HG03439 (cell line): ENCODE measurements around the gene QPRT.
"Not testable (repeated sequence)": the region's sequence is repeated elsewhere in the genome, so short reads cannot be mapped to it uniquely, and the experiment has no call there.

Experiments used
- ATAC-seq: cut with Tn5 transposase; IDR thresholded peaks from one replicate; pipeline ENCODE4 v1.9.1; 2021; ENCODE audit warnings: mild to moderate bottlenecking, moderate library complexity; ENCODE audit not compliant: unreplicated experiment

Gene QPRT

DNA sequence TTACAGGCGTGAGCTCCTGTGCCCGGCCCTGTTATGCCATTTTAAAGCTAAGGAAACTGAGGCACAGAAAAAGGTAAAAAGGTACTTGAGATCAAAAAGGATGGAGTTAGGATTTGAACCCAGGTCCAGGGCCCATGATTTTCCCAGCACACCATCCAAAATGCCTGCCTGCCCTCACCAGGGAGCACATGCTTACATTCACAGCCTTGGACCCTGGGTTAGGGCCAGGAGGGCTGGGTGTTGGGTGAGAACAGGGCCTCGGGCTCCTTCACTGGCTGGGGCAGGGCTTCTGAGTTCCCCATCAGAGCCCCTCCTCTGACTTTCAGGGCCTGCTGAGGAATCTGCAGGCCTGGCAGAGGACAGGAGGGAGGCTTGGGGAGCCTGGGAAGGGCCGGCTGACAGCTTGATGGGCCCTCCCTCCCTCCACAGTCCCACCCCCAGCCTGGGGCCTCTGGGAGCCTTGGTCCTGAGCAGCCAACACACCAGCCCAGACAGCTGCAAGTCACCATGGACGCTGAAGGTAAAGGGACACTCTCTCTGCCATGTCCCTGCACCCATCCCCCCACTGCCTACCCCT, at the start of gene QPRT:
Gene QPRT (plus strand): TSS at position 490 of the 577 bp plus-strand sequence. CDS start 18 bp downstream, at position 508.
- no peak for ATAC-seq

DNA sequence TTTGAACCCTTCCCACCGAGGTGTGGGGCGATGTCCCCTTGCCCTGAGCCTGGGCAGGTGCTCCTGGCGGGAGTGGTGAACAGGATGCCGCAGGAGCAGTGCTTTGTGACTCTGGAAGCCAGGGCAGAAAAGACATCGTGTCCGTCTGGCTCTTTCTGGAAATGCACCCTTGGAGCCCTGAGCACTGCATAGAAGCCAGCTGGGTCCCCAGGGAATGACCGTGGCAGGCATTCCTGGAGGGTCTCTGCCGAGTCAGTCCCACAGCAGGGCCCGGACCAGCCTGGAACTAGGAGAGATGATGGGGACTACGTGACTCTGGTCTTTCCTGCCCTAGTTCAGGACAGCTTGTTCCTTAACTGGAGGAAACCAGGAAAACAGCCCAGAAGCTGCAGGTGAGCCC, 49.7 kb upstream of the QPRT start:
- not testable (repeated sequence) for ATAC-seq

DNA sequence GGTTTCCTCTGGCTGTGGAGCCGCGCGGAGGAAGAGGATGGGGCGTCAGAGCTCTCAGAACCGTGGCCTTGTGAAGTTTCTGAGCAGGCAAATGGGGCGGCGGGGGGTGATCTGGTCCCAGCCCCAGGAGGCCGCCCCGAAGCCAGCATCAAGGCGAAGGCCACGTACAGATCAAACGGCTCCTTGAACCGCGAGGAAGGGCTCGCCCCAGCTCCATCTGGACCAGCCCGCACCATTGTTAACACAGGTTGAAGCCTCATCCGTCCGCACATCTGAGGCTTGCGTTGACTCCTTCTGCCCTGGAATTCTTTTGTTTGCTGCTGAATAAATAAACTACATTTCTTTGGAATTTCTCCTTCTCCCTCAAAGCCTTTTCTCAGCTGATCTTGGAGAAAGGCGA, 47.3 kb upstream of the QPRT start:
- not testable (repeated sequence) for ATAC-seq

DNA sequence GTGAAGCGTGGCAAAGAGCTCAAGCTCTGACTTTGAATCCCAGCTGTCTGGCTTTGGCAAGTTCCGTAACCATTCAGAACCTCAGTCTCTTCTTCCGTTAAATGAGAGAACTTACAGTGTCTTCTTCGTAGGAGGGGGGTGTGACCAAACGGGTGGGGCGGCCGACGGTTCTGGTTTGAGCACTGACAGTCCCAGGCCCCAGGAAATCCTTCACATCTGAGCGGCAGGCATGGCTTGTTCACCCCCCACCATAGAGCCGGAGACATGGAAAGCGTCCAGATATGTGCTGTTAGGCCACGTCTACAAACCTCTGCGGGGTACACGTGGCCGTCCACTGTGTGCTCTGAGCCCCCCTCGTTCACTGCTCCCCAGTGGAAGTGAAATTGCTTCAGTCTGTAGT, 43.1 kb upstream of the QPRT start:
- not testable (repeated sequence) for ATAC-seq

- not testable (repeated sequence) for ATAC-seq
Observed at GRCh38 chr16:29636368-29636767, 42.6 kb upstream of the QPRT start.

DNA sequence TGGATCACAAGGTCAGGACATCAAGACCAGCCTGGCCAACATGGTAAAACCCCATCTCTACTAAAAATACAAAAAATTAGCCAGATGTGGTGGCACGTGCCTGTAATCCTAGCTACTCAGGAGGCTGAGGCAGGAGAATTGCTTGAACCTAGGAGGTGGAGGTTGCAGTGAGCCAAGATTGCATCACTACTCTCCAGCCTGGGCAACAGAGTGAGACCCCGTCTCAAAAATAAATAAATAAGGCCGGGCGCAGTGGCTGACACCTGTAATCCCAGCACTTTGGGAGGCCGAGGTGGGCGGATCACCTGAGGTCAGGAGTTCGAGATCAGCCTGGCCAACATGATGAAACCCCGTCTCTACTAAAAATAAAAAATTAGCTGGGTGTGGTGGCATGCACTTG, 40.2 kb upstream of the QPRT start:
- ATAC-seq, result not testable (repeated sequence)

- no peak for ATAC-seq
Observed at GRCh38 chr16:29641561-29641960, 37.4 kb upstream of the QPRT start.

DNA sequence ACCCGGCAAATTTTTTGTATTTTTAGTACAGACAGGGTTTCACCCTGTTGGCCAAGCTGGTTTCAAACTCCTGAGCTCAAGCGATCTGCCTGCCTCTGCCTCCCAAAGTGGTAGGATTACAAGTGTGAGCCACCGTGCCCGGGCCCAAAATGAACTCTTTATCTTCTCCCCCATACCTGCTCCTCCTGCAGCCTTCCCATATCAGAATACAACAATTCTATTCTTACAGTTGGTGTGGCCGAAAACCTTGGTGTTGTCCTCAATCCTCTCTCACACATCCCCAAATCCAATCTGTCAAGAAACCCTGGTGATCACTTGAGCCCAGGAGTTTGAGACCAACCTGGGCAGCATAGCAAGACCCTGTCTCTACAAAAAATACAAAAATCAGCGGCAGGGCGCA, 35.4 kb upstream of the QPRT start:
- no peak for ATAC-seq

DNA sequence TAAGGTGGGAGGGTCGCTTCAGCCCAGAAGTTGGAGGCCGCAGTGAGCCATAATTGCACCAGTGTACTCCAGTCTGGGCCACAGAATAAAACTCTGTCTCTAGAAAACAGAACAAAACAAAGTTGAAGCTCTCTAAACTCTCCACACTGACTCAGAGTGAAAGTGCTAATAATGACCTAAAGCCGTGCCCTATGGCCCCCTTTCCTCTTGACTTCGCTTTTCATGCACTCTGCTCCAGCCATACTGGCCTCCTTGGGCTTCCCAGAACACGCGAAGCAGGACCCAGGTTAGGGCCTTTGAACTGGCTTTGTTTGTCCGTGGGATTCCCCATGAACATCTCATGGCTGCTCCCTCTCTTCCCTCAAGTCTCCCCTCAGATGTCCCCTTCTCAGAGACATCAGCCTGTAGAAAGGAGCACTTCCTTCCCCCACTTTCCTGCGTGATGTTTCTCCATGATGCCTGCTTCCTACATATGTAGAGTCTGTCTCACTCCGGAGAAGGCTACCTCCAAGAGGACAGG, 34.6 kb upstream of the QPRT start:
- ATAC-seq, result no peak

GRCh38 chr16:29644973-29645693, 33.8 kb upstream of the QPRT start:
- no peak for ATAC-seq

DNA sequence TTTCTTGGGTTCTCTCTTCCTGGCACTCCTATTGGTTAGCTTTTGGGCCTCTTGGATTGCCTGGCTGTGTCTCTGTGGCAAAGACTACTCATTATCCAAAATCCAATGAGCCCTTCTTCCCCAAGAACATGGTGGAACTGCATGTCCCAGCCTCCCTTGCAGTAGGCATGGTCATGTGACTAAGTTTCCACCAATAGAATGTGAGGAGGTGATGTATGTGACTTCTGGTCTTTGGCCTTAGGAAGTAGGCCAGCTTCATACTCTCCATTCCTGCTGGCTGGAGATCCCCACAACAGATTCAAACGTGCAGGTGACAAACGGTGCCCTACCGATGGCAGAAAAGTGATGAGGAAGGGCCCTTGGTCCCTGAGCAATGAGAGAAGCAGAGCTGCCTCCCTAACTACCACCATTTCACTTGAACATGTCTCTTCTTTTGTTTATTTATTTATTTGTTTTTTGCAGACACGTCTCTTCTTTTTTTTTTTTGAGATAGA, 33.2 kb upstream of the QPRT start:
- no peak for ATAC-seq

- ATAC-seq, result no peak
Observed at GRCh38 chr16:29646947-29647346, 32.0 kb upstream of the QPRT start.

DNA sequence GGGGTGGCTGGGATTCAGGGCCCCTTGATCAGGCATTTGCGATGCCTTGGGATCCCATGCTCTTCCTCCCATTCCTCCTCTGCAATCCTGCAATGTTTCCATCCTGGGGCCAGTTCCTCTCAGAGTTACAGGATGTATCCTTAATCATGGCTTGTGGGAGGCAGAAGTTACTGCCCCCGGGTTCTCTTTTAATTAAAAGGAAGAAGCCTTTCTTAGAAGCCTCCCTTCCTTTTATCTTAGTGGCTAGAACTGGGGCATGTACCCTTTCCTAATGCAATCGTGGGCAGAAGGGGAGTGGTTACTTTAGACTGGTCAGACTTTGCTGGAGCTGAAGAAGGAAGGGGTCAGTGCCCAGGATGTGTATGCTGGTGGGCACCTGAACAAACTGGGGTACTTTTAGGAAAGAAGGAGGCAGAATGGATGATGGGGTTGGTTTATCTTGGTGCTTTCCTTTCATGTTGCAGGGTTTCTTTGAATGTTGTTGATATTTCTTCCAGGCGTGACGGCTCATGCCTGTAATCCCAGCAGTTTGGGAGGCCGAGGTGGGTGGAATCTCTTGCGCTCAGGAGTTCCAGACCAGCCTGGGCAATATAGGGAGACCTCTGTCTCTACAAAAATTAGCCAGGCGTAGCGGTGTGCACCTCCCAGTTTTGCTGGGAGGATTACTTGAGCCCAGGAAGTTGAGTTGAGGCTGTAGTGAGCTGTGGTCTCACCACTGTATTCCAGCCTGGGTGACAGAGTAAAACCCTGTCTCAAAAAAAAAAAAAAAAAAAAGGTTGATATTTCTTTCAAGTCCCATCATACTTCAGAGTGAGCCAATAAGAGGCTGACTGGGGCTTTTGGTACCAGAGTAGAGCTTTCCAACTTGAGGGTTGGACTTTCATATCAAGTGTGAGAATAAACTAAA, 29.1 kb upstream of the QPRT start:
- ATAC-seq, result no peak

GRCh38 chr16:29650771-29651170, 28.2 kb upstream of the QPRT start:
- no peak for ATAC-seq

DNA sequence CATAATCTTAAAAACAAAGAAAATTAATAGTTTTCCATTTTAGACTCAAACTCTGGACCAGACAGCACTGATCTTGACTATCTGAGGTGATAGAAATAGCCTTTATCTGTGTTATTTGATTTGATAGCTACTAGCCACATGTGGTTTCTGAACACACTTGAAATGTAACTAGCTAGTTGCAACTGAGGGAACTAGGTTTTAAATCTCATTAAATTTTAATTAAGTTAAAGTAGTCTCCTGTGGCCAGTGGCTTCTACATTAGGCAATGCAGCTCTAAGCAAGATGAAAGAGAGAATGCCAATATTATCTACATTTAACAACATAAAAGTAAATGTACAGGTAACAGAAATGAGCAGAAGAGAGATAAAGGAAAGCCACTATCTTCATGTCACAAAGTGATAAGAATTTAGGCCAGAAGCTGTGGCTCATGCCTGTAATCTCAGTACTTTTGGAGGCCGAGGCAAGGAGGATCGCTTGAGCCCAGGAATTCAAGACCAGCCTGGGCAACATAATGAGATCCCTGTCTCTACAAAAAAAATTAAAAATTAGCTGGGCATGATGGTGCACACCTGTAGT, 27.1 kb upstream of the QPRT start:
- no peak for ATAC-seq

GRCh38 chr16:29653471-29653870, 25.5 kb upstream of the QPRT start:
- no peak for ATAC-seq

- not testable (repeated sequence) for ATAC-seq
Observed at GRCh38 chr16:29653890-29654289, 25.1 kb upstream of the QPRT start.

DNA sequence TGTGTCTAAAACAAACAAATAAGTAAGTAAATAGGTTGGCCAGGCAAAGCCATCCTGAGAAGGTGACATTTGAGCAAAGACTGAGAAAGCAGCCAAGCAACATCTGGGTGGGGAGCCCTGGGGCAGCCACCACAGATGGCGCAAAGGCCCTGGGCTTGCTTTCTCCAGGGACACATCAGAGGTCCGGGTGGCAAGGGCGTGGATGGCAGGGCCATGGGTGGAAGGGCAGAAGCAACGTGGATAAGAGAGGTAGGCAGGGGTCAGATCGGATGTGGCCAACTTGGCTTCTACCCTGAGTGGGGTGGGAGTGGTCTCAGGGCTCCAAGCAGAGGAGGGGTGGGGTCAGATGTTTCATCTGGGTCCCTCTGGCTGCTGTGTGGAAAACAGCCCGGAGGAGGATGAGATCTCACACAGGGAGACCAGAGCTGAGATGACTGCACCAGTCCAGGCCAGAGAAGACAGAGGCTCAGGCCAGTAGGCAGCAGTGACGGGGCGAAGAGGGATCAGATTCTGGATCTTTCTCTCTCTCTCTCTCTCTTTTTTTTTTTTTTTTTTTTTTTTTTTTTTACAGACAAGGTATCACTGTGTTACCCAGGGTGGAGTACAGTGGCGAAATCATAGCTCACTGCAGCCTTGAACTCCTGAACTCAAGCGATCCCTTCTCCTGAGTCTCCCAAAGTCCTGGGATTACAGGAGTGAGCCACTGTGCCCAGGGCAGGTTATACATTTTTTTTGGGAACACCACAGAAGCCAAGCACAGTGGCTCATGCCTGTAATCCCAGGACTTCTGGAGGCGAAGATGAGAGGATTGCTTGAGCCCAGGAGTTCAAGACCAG, 22.1 kb upstream of the QPRT start:
- no peak for ATAC-seq

GRCh38 chr16:29658705-29659104, 20.3 kb upstream of the QPRT start:
- no peak for ATAC-seq
